Measurements from ENCODE around the gene WNT2B. TPM values are rescaled to one million over a fixed set of nuclear protein-coding genes. Genes with fewer than 3 reads are reported as not detected.
A peak's percentile ranks its signal among the peaks of the same experiment; 100 is the strongest.

Gene WNT2B
- total and polyA plus RNA-seq, 11 donors = 0.71 to 16.2 (median 2.0) TPM

- ATAC-seq = peak in 2 of 4 donors; percentile 18 to 36
- peaks cover 0 to 52% (median 14%) of the 10 kb centered on the region in 9 donors for H3K36me3 ChIP-seq
Observed at GRCh38 chr1:112557385-112557784, 48.6 kb downstream of the WNT2B start.

GRCh38 chr1:112558634-112559033, 49.9 kb downstream of the WNT2B start:
- H3K27me3 ChIP-seq = no peaks in the 10 kb centered on the region
- peaks cover 0 to 58% (median 14%) of the 10 kb centered on the region in 9 donors for H3K36me3 ChIP-seq
- H3K4me3 ChIP-seq = no peak overlapping the region
- intact Hi-C loops (cut with DNase I) = no loop called here
- DNase-seq (no peak), ATAC-seq (no peak)
- H3K4me1 ChIP-seq = peaks cover 0 to 7% (median 0%) of the 10 kb centered on the region in 12 donors
- no peak for TF ChIP-seq CTCF (IDR thresholded peaks at IDR 0.05)
- TF ChIP-seq POLR2A (IDR thresholded peaks at IDR 0.05) = no peak
- WGBS, 4 donors = 90 to 97% (median 93%) methylated on average over 3 of the region's 3 CpGs
- no peaks in the 10 kb centered on the region for H3K9me3 ChIP-seq
- no peak overlapping the region for H3K27ac ChIP-seq

More at GRCh38 chr1:112557385-112557784, 48.6 kb downstream of the WNT2B start:
- no peaks in the 10 kb centered on the region for H3K27me3 ChIP-seq
- intact Hi-C loops (cut with DNase I) = no loop called here
- no peak for DNase-seq
- TF ChIP-seq POLR2A (IDR thresholded peaks at IDR 0.05) (no peak), CTCF (IDR thresholded peaks at IDR 0.05) (no peak)
- no peaks in the 10 kb centered on the region for H3K9me3 ChIP-seq
- no peak overlapping the region for H3K27ac ChIP-seq
- 89 to 97% (median 93%) methylated on average over 1 of the region's 1 CpG for whole genome bisulfite sequencing, 4 donors
- H3K4me1 ChIP-seq = peaks cover 0 to 7% (median 0%) of the 10 kb centered on the region in 12 donors
- no peak overlapping the region for H3K4me3 ChIP-seq

- intact Hi-C loops (cut with DNase I) = no loop called here
- H3K36me3 ChIP-seq = peaks cover 0 to 55% (median 25%) of the 10 kb centered on the region in 9 donors
Observed at GRCh38 chr1:112563341-112563740, 54.6 kb downstream of the WNT2B start.

GRCh38 chr1:112564081-112564480, 55.3 kb downstream of the WNT2B start:
- Histone ChIP-seq H3K27ac (no peak overlapping the region), H3K4me1 (no peaks in the 10 kb centered on the region), H3K9me3 (no peaks in the 10 kb centered on the region), H3K27me3 (no peaks in the 10 kb centered on the region), H3K4me3 (no peak overlapping the region), H3K36me3 (peaks cover 0 to 55% (median 26%) of the 10 kb centered on the region in 9 donors)
- no peak for ATAC-seq
- intact Hi-C loops (cut with DNase I) = no loop called here
- no peak for DNase-seq
- WGBS, 4 donors = 96 to 100% (median 98%) methylated on average over 1 of the region's 1 CpG
- no peak for TF ChIP-seq CTCF (IDR thresholded peaks at IDR 0.05)
- no peak for TF ChIP-seq POLR2A (IDR thresholded peaks at IDR 0.05)

More at GRCh38 chr1:112563341-112563740, 54.6 kb downstream of the WNT2B start:
- no peak overlapping the region for H3K27ac ChIP-seq
- no peak overlapping the region for H3K4me3 ChIP-seq
- H3K9me3 ChIP-seq = no peaks in the 10 kb centered on the region
- TF ChIP-seq POLR2A (IDR thresholded peaks at IDR 0.05) (no peak), CTCF (IDR thresholded peaks at IDR 0.05) (no peak)
- H3K27me3 ChIP-seq = no peaks in the 10 kb centered on the region
- no peak for ATAC-seq
- H3K4me1 ChIP-seq = no peaks in the 10 kb centered on the region
- no peak for DNase-seq

Measured in heart left ventricle (tissue), 16 donors.